Mesothelial cell of epicardium (in vitro differentiated cells): Measurements from ENCODE around the gene ADRA2B. TPM values are rescaled to one million over a fixed set of nuclear protein-coding genes. Genes with fewer than 3 reads are reported as not detected.
"Not testable (repeated sequence)": the region's sequence is repeated elsewhere in the genome, so short reads cannot be mapped to it uniquely, and the experiment has no call there.

ENCODE experiments used
- DNase-seq, 2 experiments: peaks; one replicate each; pipeline ENCODE4 v3.0.0; 2021; ENCODE audit warnings: low spot score in 2 of 2; ENCODE audit not compliant: unreplicated experiment in 2 of 2
- H3K27ac Mint-ChIP-seq: 2 replicates; pipeline ENCODE4 v1.8.0; 2021; ENCODE audit warnings: mixed read lengths
- H3K27me3 Mint-ChIP-seq: 2 replicates; pipeline ENCODE4 v1.8.0; 2021; ENCODE audit warnings: low read depth, mixed read lengths
- H3K36me3 Mint-ChIP-seq: 2 replicates; pipeline ENCODE4 v1.8.0; 2021; ENCODE audit warnings: mixed read lengths
- H3K4me1 Mint-ChIP-seq: 2 replicates; pipeline ENCODE4 v1.8.0; 2021; ENCODE audit warnings: mixed read lengths
- H3K4me3 Mint-ChIP-seq: 2 replicates; pipeline ENCODE4 v1.8.0; 2021; ENCODE audit warnings: mild to moderate bottlenecking, moderate library complexity, mixed read lengths
- H3K9me3 Mint-ChIP-seq: 2 replicates; pipeline ENCODE4 v1.8.0; 2021; ENCODE audit warnings: mixed read lengths
- total RNA-seq: library from RNA; stranded (reverse); gene quantifications from 3 replicates; pipeline ENCODE4 v1.2.1, GENCODE V29; 2021
- TF ChIP-seq, protein P1 (sequence below): fragments of 200-600 bp; sonication (generic); IDR thresholded peaks from one replicate; pipeline ENCODE4 v1.5.0; 2021; ENCODE audit warnings: antibody characterized with exemption; ENCODE audit not compliant: unreplicated experiment

The ADRA2B gene
- total RNA-seq, 1 donor from 2014 or later, result 0.56 TPM

DNA sequence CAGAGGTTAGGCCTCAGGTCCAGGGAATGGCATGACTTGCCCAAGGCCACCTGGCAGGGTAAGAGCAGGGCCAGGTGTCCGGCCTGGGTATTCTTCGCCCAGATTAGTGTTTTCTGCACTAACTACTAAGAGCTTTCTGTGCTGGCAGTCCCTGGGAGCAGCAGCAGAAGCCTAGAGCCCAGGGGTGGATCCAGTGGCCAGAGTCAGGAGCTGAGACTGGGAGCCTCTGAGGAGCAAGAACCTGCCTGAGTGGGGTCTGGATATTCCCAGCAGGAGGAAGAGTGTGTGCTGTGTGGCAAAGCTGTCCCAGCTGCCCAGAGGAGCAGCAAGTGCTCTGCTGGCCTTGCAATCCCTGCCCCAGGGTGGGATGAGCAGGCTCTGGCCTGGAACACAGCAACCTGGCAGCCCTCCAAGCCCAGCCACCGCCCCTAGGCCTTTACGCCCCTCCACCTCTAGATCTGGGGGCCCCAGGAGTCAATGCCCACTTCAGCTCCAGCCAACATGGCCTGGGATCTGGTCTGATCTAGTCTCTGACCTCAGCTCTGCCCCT is 50.9 kb downstream of the ADRA2B start:
- H3K36me3 Mint-ChIP-seq, result no peaks in the 10 kb centered on the region
- TF ChIP-seq, protein P1, sequence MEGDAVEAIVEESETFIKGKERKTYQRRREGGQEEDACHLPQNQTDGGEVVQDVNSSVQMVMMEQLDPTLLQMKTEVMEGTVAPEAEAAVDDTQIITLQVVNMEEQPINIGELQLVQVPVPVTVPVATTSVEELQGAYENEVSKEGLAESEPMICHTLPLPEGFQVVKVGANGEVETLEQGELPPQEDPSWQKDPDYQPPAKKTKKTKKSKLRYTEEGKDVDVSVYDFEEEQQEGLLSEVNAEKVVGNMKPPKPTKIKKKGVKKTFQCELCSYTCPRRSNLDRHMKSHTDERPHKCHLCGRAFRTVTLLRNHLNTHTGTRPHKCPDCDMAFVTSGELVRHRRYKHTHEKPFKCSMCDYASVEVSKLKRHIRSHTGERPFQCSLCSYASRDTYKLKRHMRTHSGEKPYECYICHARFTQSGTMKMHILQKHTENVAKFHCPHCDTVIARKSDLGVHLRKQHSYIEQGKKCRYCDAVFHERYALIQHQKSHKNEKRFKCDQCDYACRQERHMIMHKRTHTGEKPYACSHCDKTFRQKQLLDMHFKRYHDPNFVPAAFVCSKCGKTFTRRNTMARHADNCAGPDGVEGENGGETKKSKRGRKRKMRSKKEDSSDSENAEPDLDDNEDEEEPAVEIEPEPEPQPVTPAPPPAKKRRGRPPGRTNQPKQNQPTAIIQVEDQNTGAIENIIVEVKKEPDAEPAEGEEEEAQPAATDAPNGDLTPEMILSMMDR, result no peak
- peaks cover 2% of the 10 kb centered on the region for H3K4me1 Mint-ChIP-seq
- H3K4me3 Mint-ChIP-seq, result no peak overlapping the region
- H3K9me3 Mint-ChIP-seq, result no peaks in the 10 kb centered on the region
- no peaks in the 10 kb centered on the region for H3K27me3 Mint-ChIP-seq
- H3K27ac Mint-ChIP-seq, result no peak overlapping the region
- no peak for DNase-seq

DNA sequence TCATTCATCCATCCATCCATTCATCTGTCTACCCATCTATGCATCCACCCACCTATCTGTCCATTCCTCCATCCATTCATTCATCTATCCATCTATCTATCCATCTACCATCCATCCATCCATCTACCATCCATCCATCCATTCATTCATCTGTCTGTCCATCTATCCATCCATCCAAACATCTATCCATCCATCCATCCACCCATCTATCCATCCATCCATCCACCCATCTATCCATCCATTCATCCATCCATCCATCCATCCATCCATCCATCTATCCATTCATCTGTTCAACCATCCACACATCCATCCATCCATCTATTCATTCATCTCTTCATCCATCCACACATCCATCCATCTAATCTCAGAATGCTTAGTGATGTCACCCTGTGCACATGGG is 51.6 kb downstream of the ADRA2B start:
- H3K9me3 Mint-ChIP-seq, DNase-seq, H3K36me3 Mint-ChIP-seq, H3K4me3 Mint-ChIP-seq, H3K4me1 Mint-ChIP-seq, H3K27ac Mint-ChIP-seq, H3K27me3 Mint-ChIP-seq: not testable (repeated sequence)

DNA sequence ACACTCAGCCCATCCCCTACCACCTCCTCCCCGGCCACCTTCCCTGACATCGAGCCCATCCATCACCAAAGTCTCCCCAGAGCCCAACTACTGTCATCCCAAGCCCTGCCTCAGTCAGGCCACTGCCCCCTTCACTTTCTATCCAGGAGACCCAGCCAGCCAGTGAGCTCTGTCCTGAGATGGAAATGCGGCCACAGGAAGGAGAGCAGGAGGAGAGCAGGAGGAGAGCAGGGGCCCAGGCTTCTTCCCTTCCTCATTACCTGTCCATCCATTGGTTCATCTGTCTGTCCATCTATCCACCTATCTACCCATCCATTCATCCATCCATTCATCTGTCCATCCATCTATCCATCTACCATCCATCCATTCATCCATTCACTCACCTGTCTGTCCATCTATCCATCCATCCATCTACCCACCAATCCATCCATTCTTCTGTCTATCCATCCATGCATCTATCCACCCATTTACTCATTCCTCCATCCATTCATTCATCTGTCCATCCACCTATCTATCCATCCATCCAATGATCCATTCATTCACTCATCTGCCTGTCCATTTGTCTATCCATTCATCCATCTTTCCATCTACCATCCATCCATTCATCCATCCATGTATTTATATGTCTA is 52.2 kb downstream of the ADRA2B start:
- H3K27me3 Mint-ChIP-seq, H3K36me3 Mint-ChIP-seq, H3K27ac Mint-ChIP-seq, H3K9me3 Mint-ChIP-seq, DNase-seq, H3K4me1 Mint-ChIP-seq, H3K4me3 Mint-ChIP-seq: not testable (repeated sequence)

DNA sequence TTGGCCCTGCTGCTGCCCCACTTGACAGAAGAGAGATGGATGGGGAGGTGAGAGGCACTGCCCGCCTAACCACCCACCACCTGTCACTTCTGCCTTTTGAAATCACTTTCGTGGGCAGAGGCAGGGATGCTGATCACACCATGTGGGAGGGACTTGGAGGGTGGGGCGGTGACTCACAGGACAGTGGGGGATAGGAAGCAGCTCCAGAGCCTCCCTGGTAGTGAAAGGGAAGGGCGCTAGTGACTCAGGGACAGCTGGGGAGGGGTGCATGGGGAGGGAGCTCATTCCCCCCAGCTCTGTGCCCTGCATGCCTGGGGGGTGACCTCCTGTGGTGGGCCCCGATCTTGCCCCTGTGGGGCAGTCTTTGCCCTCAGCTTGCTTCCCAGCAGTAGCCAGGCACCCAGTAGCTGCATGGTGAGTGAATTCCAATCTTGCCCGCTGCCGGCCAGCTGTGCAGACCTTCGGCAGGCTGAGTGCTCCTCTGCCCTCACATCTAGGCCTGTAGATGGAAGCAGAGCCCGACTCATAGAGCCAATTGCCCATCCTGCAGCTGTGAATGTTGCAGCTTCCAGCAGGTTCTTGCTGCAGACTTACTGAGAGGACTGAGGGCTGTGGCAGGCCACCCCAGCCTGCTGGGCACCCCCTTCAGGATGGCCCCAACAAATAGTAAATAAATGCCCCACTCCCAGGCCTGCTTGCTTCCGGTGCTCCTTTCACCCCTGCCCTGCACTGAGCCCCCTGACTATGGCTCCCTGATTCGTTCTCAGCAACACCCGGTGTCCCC is 53.1 kb downstream of the ADRA2B start:
- H3K36me3 Mint-ChIP-seq, H3K4me3 Mint-ChIP-seq, H3K27ac Mint-ChIP-seq, H3K4me1 Mint-ChIP-seq, H3K27me3 Mint-ChIP-seq, DNase-seq, H3K9me3 Mint-ChIP-seq: not testable (repeated sequence)

Other genes starting within 250 kb of the ADRA2B start
- gene ANKRD36C, start 124.7 kb downstream of the ADRA2B start, total RNA-seq, result 61.0 to 69.4 TPM (median 62.5 TPM) in 3 replicates
- not detected in 3 replicates for gene GPAT2, start 81.7 kb downstream of the ADRA2B start, total RNA-seq
- gene ASTL, start 21.9 kb upstream of the ADRA2B start, total RNA-seq, result 0.60 to 1.2 TPM (median 1.1 TPM) in 3 replicates
- 38.3 to 42.7 TPM (median 40.6 TPM) in 3 replicates for gene DUSP2, start 28.9 kb upstream of the ADRA2B start, total RNA-seq
- gene STARD7, start 92.3 kb upstream of the ADRA2B start, total RNA-seq, result 107 to 109 TPM (median 108 TPM) in 3 replicates
- gene TMEM127, start 149.4 kb upstream of the ADRA2B start, total RNA-seq, result 30.1 to 36.2 TPM (median 32.5 TPM) in 3 replicates
- 73.8 to 74.6 TPM (median 74.2 TPM) in 3 replicates for gene CIAO1, start 149.7 kb upstream of the ADRA2B start, total RNA-seq
- gene SNRNP200, start 189.0 kb upstream of the ADRA2B start, total RNA-seq, result 195 to 200 TPM (median 199 TPM) in 3 replicates
- gene ITPRIPL1, start 208.7 kb upstream of the ADRA2B start, total RNA-seq, result 8.9 to 12.0 TPM (median 10.9 TPM) in 3 replicates
- 13.1 to 13.9 TPM (median 13.6 TPM) in 3 replicates for gene NCAPH, start 219.2 kb upstream of the ADRA2B start, total RNA-seq